Right cardiac atrium (tissue), 5 donors: Measurements from ENCODE around the gene ASPHD2. TPM values are rescaled to one million over a fixed set of nuclear protein-coding genes. Genes with fewer than 3 reads are reported as not detected.

Source experiments
- ATAC-seq, 2 donors: fragments of 200-7000 bp; cut with Tn5 transposase; one replicate each; pipeline versions ENCODE4 v1.8.0 to v1.9.1; 2020; ENCODE audit warnings: moderate library complexity in 2 of 2, mild to moderate bottlenecking in 1 of 2
- DNase-seq, 3 donors: peaks; one replicate each; pipeline ENCODE4 v3.0.0-alpha.2; 2020
- H3K27ac ChIP-seq: one replicate; pipeline ENCODE4 v1.5.1; 2013; ENCODE audit warnings: mild to moderate bottlenecking, low read length, control low read depth, moderate library complexity
- H3K27me3 ChIP-seq: one replicate; pipeline ENCODE4 v1.6.1; 2013; ENCODE audit not compliant: control insufficient read depth, insufficient read depth
- H3K4me1 ChIP-seq: one replicate; pipeline ENCODE4 v1.6.1; 2013; ENCODE audit warnings: low read length; ENCODE audit not compliant: control insufficient read depth, insufficient read depth
- H3K4me3 ChIP-seq: one replicate; pipeline ENCODE4 v1.5.1; 2013; ENCODE audit warnings: low read length, control low read depth
- H3K9me3 ChIP-seq: one replicate; pipeline ENCODE4 v1.6.1; 2013; ENCODE audit warnings: low read length; ENCODE audit not compliant: control insufficient read depth
- WGBS: extraction: QIAGEN DNeasy Blood & Tissue Kit; methylation state at CpG from one replicate; pipeline ENCODE4 v1.1.7; 2013; 5-methylcytosine and 5-hydroxymethylcytosine counted together
- intact Hi-C, 4 donors: fragments of 100-400 bp; cut with DNase I; formaldehyde crosslinking; loops; one replicate each; pipeline versions ENCODE4 v1.11.0 to v1.14.0; 2022 to 2023
- polyA plus RNA-seq: library from polyadenylated mRNA; stranded (reverse); fragments of 200-250 nt; gene quantifications from one replicate; pipeline ENCODE4 v1.2.3, GENCODE V29; 2013
- total RNA-seq, 4 donors: library from RNA; stranded (reverse); fragmentation: NEBNext Ultra II Directional; extraction: Animal tissue kit (Norgen Biotek cat#: 25700); gene quantifications; one replicate each; pipeline ENCODE4 v1.2.1, GENCODE V29; 2021
- donor health status: healthy with polysubstance abuse.
- donor health status: DM: no; HTN: yes; CAD: no.
- donor health status: DM: no; HTN: no; CAD: no.
- donor health status: DM: no; HTN: yes; CAD: no; lungs with severe emphysema.
- donor health status: DM: yes; HTN: yes; CAD: no.

ASPHD2 gene
- total and polyA plus RNA-seq, 5 donors: 0.05 to 0.50 (median 0.23) TPM

- intact Hi-C loops: no loop called here
- DNase-seq (no peak), ATAC-seq (no peak)
- H3K4me3 ChIP-seq: no peak overlapping the region
- no peaks in the 10 kb centered on the region for H3K9me3 ChIP-seq
- H3K27ac ChIP-seq: no peak overlapping the region
- H3K27me3 ChIP-seq: no peaks in the 10 kb centered on the region
- peaks cover 1% of the 10 kb centered on the region for H3K4me1 ChIP-seq
- 75% methylated on average over 15 of the region's 15 CpGs for WGBS
Observed at GRCh38 chr22:26447584-26448329, 18.7 kb downstream of the ASPHD2 start.

- 41% methylated on average over 5 of the region's 5 CpGs for WGBS
- H3K4me1 ChIP-seq: peaks cover 1% of the 10 kb centered on the region
- intact Hi-C loops: no loop called here
- DNase-seq (no peak), ATAC-seq (no peak)
- H3K27me3 ChIP-seq: no peaks in the 10 kb centered on the region
- no peak overlapping the region for H3K27ac ChIP-seq
- no peaks in the 10 kb centered on the region for H3K9me3 ChIP-seq
- no peak overlapping the region for H3K4me3 ChIP-seq
Observed at GRCh38 chr22:26448334-26448733, 19.3 kb downstream of the ASPHD2 start.

- intact Hi-C loops: no loop called here
- whole genome bisulfite sequencing: 42% methylated on average over 6 of the region's 6 CpGs
- DNase-seq (no peak), ATAC-seq (peak in 1 of 2 donors; percentile 13)
- H3K27me3 ChIP-seq: no peaks in the 10 kb centered on the region
- H3K4me3 ChIP-seq: no peak overlapping the region
- no peaks in the 10 kb centered on the region for H3K9me3 ChIP-seq
- H3K4me1 ChIP-seq: peaks cover 1% of the 10 kb centered on the region
- no peak overlapping the region for H3K27ac ChIP-seq
Observed at GRCh38 chr22:26448941-26449340, 19.9 kb downstream of the ASPHD2 start.

- no peaks in the 10 kb centered on the region for H3K9me3 ChIP-seq
- no peak for DNase-seq
- H3K4me3 ChIP-seq: no peak overlapping the region
- intact Hi-C loops: no loop called here
- no peaks in the 10 kb centered on the region for H3K27me3 ChIP-seq
- ATAC-seq: no peak
- no peaks in the 10 kb centered on the region for H3K4me1 ChIP-seq
- no peak overlapping the region for H3K27ac ChIP-seq
- WGBS: 81% methylated on average over 9 of the region's 9 CpGs
Observed at GRCh38 chr22:26450453-26451185, 21.6 kb downstream of the ASPHD2 start.

- Histone ChIP-seq H3K27ac (no peak overlapping the region), H3K27me3 (no peaks in the 10 kb centered on the region), H3K4me3 (no peak overlapping the region), H3K9me3 (no peaks in the 10 kb centered on the region), H3K4me1 (no peaks in the 10 kb centered on the region)
- DNase-seq: no peak
- intact Hi-C loops: no loop called here
- WGBS: 94% methylated on average over 23 of the region's 23 CpGs
- ATAC-seq: no peak
Observed at GRCh38 chr22:26452236-26453016, 23.4 kb downstream of the ASPHD2 start.

- no peaks in the 10 kb centered on the region for H3K4me1 ChIP-seq
- no peak overlapping the region for H3K4me3 ChIP-seq
- no peak overlapping the region for H3K27ac ChIP-seq
- WGBS: 91% methylated on average over 9 of the region's 9 CpGs
- intact Hi-C loops: no loop called here
- H3K27me3 ChIP-seq: no peaks in the 10 kb centered on the region
- ATAC-seq (no peak), DNase-seq (no peak)
- H3K9me3 ChIP-seq: no peaks in the 10 kb centered on the region
Observed at GRCh38 chr22:26453216-26453615, 24.2 kb downstream of the ASPHD2 start.

- no peaks in the 10 kb centered on the region for H3K4me1 ChIP-seq
- no peaks in the 10 kb centered on the region for H3K9me3 ChIP-seq
- H3K4me3 ChIP-seq: no peak overlapping the region
- H3K27ac ChIP-seq: no peak overlapping the region
- no peak for ATAC-seq
- DNase-seq: no peak
- no peaks in the 10 kb centered on the region for H3K27me3 ChIP-seq
- WGBS: 88% methylated on average over 5 of the region's 5 CpGs
- intact Hi-C loops: no loop called here
Observed at GRCh38 chr22:26453812-26454500, 24.9 kb downstream of the ASPHD2 start.

- WGBS: 97% methylated on average over 26 of the region's 26 CpGs
- ATAC-seq: no peak
- Histone ChIP-seq H3K9me3 (no peaks in the 10 kb centered on the region), H3K4me1 (no peaks in the 10 kb centered on the region), H3K4me3 (no peak overlapping the region), H3K27ac (no peak overlapping the region), H3K27me3 (no peaks in the 10 kb centered on the region)
- no peak for DNase-seq
- intact Hi-C loops: no loop called here
Observed at GRCh38 chr22:26457661-26458272, 28.7 kb downstream of the ASPHD2 start.

GRCh38 chr22:26460202-26460601 lies 31.1 kb downstream of the ASPHD2 start:
- intact Hi-C loops: loop anchor here in 3 of 4 donors (5.0 kb wide), 2 partner anchors 58 to 63 kb away; no protein-coding TSS in a partner anchor

GRCh38 chr22:26461188-26461810 lies 32.2 kb downstream of the ASPHD2 start:
- H3K27ac ChIP-seq: no peak overlapping the region
- ATAC-seq (peak; percentile 48 to 65), DNase-seq (peak; percentile 53 to 83 (median 70))
- no peaks in the 10 kb centered on the region for H3K27me3 ChIP-seq
- H3K4me3 ChIP-seq: no peak overlapping the region
- H3K4me1 ChIP-seq: no peaks in the 10 kb centered on the region
- WGBS: 38% methylated on average over 3 of the region's 3 CpGs
- intact Hi-C loops: loop anchor here in 3 of 4 donors (5.0 kb wide), 2 partner anchors 59 to 64 kb away; no protein-coding TSS in a partner anchor
- no peaks in the 10 kb centered on the region for H3K9me3 ChIP-seq

More at GRCh38 chr22:26460202-26460601, 31.1 kb downstream of the ASPHD2 start:
- no peaks in the 10 kb centered on the region for H3K27me3 ChIP-seq
- H3K27ac ChIP-seq: no peak overlapping the region
- no peak for ATAC-seq
- no peak for DNase-seq
- H3K9me3 ChIP-seq: no peaks in the 10 kb centered on the region
- no peak overlapping the region for H3K4me3 ChIP-seq
- H3K4me1 ChIP-seq: no peaks in the 10 kb centered on the region
- 79% methylated on average over 6 of the region's 6 CpGs for WGBS
